Natural killer cell (primary cell): ENCODE data around the gene RBBP7. TPM values are rescaled to one million over a fixed set of nuclear protein-coding genes. Genes with fewer than 3 reads are reported as not detected.

Source experiments
- ATAC-seq, 3 donors: fragments of 150-1000 bp in 2 of 3; fragments of 200-7000 bp in 1 of 3; cut with Tn5 transposase; 1 replicate in 1 of 3; 2 replicates in 2 of 3; pipeline ENCODE4 v1.10.0; 2021; ENCODE audit warnings: mild to moderate bottlenecking in 2 of 3, moderate library complexity in 2 of 3
- DNase-seq, 2 donors: peaks; one replicate each; pipeline versions ENCODE4 v3.0.0 to v3.0.0-alpha.2; 2013 to 2021; ENCODE audit warnings: mixed read lengths in 1 of 2
- H3K27ac ChIP-seq: one replicate; pipeline ENCODE4 v1.5.1; 2013; ENCODE audit warnings: mild to moderate bottlenecking, low read length
- H3K27me3 ChIP-seq: one replicate; pipeline ENCODE4 v1.6.1; 2013; ENCODE audit warnings: low read length; ENCODE audit not compliant: control insufficient read depth, insufficient read depth
- H3K36me3 ChIP-seq: one replicate; pipeline ENCODE4 v1.6.1; 2013; ENCODE audit warnings: low read length; ENCODE audit not compliant: control insufficient read depth, insufficient read depth
- H3K4me1 ChIP-seq: one replicate; pipeline ENCODE4 v1.6.1; 2013; ENCODE audit warnings: low read length; ENCODE audit not compliant: control insufficient read depth, insufficient read depth
- H3K4me3 ChIP-seq: one replicate; pipeline ENCODE4 v1.5.1; 2013; ENCODE audit warnings: low read length
- H3K9me3 ChIP-seq: one replicate; pipeline ENCODE4 v1.6.1; 2013; ENCODE audit warnings: low read length; ENCODE audit not compliant: control insufficient read depth, insufficient read depth
- H3K27ac Mint-ChIP-seq, 2 donors: one replicate each; pipeline ENCODE4 v1.8.0; 2022; ENCODE audit warnings: mild to moderate bottlenecking in 2 of 2, mixed read lengths in 2 of 2, moderate library complexity in 1 of 2
- H3K27me3 Mint-ChIP-seq, 2 donors: one replicate each; pipeline ENCODE4 v1.8.0; 2022; ENCODE audit warnings: low read depth in 2 of 2, mixed read lengths in 2 of 2
- H3K36me3 Mint-ChIP-seq: one replicate; pipeline ENCODE4 v1.8.0; 2022; ENCODE audit warnings: mixed read lengths
- H3K4me1 Mint-ChIP-seq, 2 donors: one replicate each; pipeline ENCODE4 v1.8.0; 2022; ENCODE audit warnings: mixed read lengths in 2 of 2
- H3K4me3 Mint-ChIP-seq: one replicate; pipeline ENCODE4 v1.8.0; 2022; ENCODE audit warnings: mild to moderate bottlenecking, moderate library complexity, mixed read lengths
- H3K9me3 Mint-ChIP-seq, 2 donors: one replicate each; pipeline ENCODE4 v1.8.0; 2022; ENCODE audit warnings: mixed read lengths in 2 of 2
- CTCF ChIP-seq: fragments of 200-600 bp; IDR thresholded peaks from one replicate; pipeline ENCODE4 v1.8.0; 2022; ENCODE audit warnings: antibody characterized with exemption
- WGBS: methylation state at CpG from one replicate; pipeline ENCODE4 v1.1.7; 2013; ENCODE audit warnings: missing lambda C conversion rate; ENCODE audit not compliant: insufficient coverage; 5-methylcytosine and 5-hydroxymethylcytosine counted together
- intact Hi-C: fragments of 100-400 bp; cut with micrococcal nuclease; formaldehyde crosslinking; loops from one replicate; pipeline ENCODE4 v1.14.2; 2022
- total RNA-seq, 4 donors: library from RNA; stranded (reverse); fragments of 120-200 nt in 1 of 4; gene quantifications; one replicate each; pipeline versions ENCODE4 v1.2.3 to v1.2.4, GENCODE V29; 2013 to 2022

Gene RBBP7
- total RNA-seq, 3 donors from 2014 or later (not counting 1 experiment from before 2014, with no cell fraction given), result 124 to 170 (median 139) TPM

- peaks cover 3 to 7% of the 10 kb centered on the region in 2 donors for H3K27me3 Mint-ChIP-seq
- Histone ChIP-seq H3K36me3 (no peaks in the 10 kb centered on the region), H3K4me1 (no peaks in the 10 kb centered on the region), H3K27me3 (no peaks in the 10 kb centered on the region), H3K9me3 (no peaks in the 10 kb centered on the region), H3K27ac (no peak overlapping the region), H3K4me3 (no peak overlapping the region)
- no peak overlapping the region for H3K27ac Mint-ChIP-seq
- no peak overlapping the region for H3K4me3 Mint-ChIP-seq
- DNase-seq (peak; percentile 19 to 81), ATAC-seq (peak; percentile 63 to 88 (median 84))
- H3K4me1 Mint-ChIP-seq, result peaks cover 5 to 6% of the 10 kb centered on the region in 2 donors
- H3K9me3 Mint-ChIP-seq, result no peaks in the 10 kb centered on the region
- WGBS, result 22% methylated on average over 5 of the region's 9 CpGs
- TF ChIP-seq CTCF, result peak; percentile 78
- H3K36me3 Mint-ChIP-seq, result no peaks in the 10 kb centered on the region
- intact Hi-C loops, result loop anchor here (2.0 kb wide), 1 partner anchor 66 kb away; no protein-coding TSS in a partner anchor
Measured at GRCh38 chrX:16892504-16893362, 22.6 kb upstream of the RBBP7 start.

- Histone ChIP-seq H3K4me3 (no peak overlapping the region), H3K4me1 (peaks cover 5% of the 10 kb centered on the region), H3K9me3 (no peaks in the 10 kb centered on the region), H3K27me3 (no peaks in the 10 kb centered on the region), H3K36me3 (no peaks in the 10 kb centered on the region), H3K27ac (no peak overlapping the region)
- no peak for TF ChIP-seq CTCF
- Mint-ChIP-seq H3K27ac (no peak overlapping the region), H3K36me3 (no peaks in the 10 kb centered on the region), H3K27me3 (peaks cover 0 to 9% of the 10 kb centered on the region in 2 donors), H3K4me3 (no peak overlapping the region), H3K4me1 (peaks cover 7 to 16% of the 10 kb centered on the region in 2 donors), H3K9me3 (no peaks in the 10 kb centered on the region)
- no peak for DNase-seq
- intact Hi-C loops, result no loop called here
- no peak for ATAC-seq
- WGBS, result no CpG with 5 or more reads among the region's 1 CpG
Measured at GRCh38 chrX:16885628-16886027, 15.5 kb upstream of the RBBP7 start.

GRCh38 chrX:16883487-16883804 lies 13.3 kb upstream of the RBBP7 start:
- no peaks in the 10 kb centered on the region for H3K9me3 Mint-ChIP-seq
- H3K4me1 Mint-ChIP-seq, result peaks cover 7 to 16% of the 10 kb centered on the region in 2 donors
- no peaks in the 10 kb centered on the region for H3K36me3 Mint-ChIP-seq
- no peak for DNase-seq
- no peak overlapping the region for H3K27ac ChIP-seq
- peak overlapping the region; percentile 75 to 79 for H3K27ac Mint-ChIP-seq
- no peak for ATAC-seq
- H3K4me3 Mint-ChIP-seq, result no peak overlapping the region
- no peak overlapping the region for H3K4me3 ChIP-seq
- no peaks in the 10 kb centered on the region for H3K27me3 ChIP-seq
- no peaks in the 10 kb centered on the region for H3K9me3 ChIP-seq
- peak; percentile 6 for TF ChIP-seq CTCF
- H3K4me1 ChIP-seq, result peaks cover 5% of the 10 kb centered on the region
- no CpG with 5 or more reads among the region's 3 CpGs for WGBS
- H3K36me3 ChIP-seq, result no peaks in the 10 kb centered on the region
- intact Hi-C loops, result loop anchor here (5.0 kb wide), 1 partner anchor 164 kb away; no protein-coding TSS in a partner anchor
- H3K27me3 Mint-ChIP-seq, result peaks cover 0 to 15% of the 10 kb centered on the region in 2 donors
